ENCODE results near the gene CLSTN2.

Gene CLSTN2

DNA sequence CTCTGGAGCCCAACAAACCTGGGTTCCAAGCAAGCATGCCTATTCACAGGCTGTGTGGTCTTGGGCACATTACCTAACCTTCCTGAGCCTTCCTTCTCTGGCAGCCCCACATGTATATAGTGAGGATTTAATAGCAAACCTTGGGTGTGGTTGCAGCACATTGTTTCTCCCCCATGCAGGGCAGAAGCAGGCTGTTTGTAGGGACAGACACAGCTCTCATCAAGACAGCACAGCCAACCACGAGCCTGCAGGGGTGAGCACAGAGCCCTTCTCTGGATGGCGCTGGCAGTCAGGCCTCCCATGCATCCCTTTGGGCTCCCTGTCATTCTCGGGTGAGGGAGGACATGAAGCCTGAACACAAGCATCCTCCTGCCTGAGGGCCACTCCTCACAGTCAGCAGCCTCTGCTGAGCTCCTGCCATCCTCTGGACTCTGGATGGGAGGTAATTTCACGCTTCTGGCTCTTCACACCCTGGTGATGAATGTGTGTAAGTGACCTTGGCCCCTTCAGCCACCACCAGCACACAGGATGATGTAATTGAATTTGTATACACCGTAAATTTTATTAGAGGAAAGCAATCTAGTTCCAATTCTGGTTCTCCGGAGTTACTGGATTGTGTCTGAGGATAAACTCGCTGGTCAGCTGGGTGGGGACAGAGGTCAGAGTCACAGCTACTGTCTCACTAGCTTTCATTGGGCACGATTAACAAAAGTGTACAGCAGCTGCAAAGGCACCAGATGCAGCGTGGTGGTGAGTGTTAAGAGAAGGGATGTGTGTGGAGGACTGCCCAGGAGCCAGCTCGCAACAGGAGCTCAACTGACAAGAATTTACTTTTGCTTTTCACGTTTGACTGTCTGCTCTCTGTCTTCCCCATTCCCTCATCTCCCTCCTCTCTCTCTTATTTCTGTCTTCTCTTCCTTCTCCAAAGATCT lies 118.1 kb downstream of the CLSTN2 start:
- WGBS, result 40% methylated on average over 11 of the region's 11 CpGs

DNA sequence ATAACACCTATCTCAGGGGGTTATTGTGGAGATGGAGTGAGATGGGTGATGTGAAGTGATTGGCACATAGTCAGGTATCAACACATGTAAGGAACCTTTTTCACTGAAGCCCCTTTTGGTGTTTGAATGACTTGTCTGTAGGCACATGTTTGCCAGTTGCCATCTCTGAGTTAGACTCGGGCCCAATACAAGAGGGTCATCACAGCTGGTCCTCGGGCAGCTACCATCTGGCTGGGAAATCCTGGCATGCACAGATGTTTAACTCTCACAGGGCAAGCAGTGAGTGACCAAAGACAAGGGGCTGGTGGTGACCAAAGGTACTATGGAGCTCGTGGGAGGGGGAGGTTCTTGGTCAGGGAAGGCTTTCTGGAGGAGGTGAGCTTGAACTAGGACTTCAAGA lies 118.8 kb downstream of the CLSTN2 start:
- Histone ChIP-seq H3K4me1 (ENCODE audit: control insufficient read depth, insufficient read depth, low read depth, low read length) (peaks cover 3% of the 10 kb centered on the region), H3K9ac (ENCODE audit: low read length) (no peak overlapping the region), H3K9me3 (ENCODE audit: control insufficient read depth, low read length) (no peaks in the 10 kb centered on the region), H3K36me3 (ENCODE audit: control insufficient read depth in 1 of 2, insufficient read depth in 2 of 2, low read depth in 1 of 2, low read length in 2 of 2) (no peaks in the 10 kb centered on the region), H3K4me3 (ENCODE audit: insufficient read depth in 1 of 2, low read depth in 1 of 2, low read length in 2 of 2) (no peak overlapping the region), H2AFZ (ENCODE audit: low read depth, low read length) (no peak overlapping the region), H3K14ac (ENCODE audit: low read length in 2 of 2) (no peak overlapping the region), H2BK5ac (ENCODE audit: low read depth, low read length, poor library complexity, severe bottlenecking) (no peak overlapping the region), H3K27me3 (ENCODE audit: control insufficient read depth in 1 of 2, insufficient read depth in 1 of 2, low read length in 2 of 2) (peaks cover 0 to 20% of the 10 kb centered on the region in 2 experiments), H2BK120ac (ENCODE audit: low read depth, low read length) (no peak overlapping the region), H3K4me2 (ENCODE audit: low read length, poor library complexity, severe bottlenecking) (no peak overlapping the region), H2BK12ac (ENCODE audit: low read length in 2 of 2) (no peak overlapping the region), H4K91ac (ENCODE audit: low read length) (no peak overlapping the region), H2AK5ac (ENCODE audit: low read length, severe bottlenecking) (no peak overlapping the region), H3K18ac (ENCODE audit: low read depth in 1 of 2, low read length in 2 of 2) (no peak overlapping the region), H4K8ac (ENCODE audit: low read length) (no peak overlapping the region), H3K79me1 (replicated peaks; ENCODE audit: low read length, poor library complexity, severe bottlenecking) (no peaks in the 10 kb centered on the region), H3K23ac (ENCODE audit: low read length in 2 of 2) (no peak overlapping the region), H2BK15ac (ENCODE audit: low read depth, poor library complexity, severe bottlenecking) (no peak overlapping the region), H3K27ac (ENCODE audit: low read length, poor library complexity, severe bottlenecking) (no peak overlapping the region), H3K4ac (ENCODE audit: low read depth in 1 of 2, low read length in 2 of 2) (no peak overlapping the region)
- DNase-seq, result no peak
- 55% methylated on average over 3 of the region's 3 CpGs for WGBS

More for the DNA sequence above, 118.1 kb downstream of the CLSTN2 start:
- Histone ChIP-seq H4K91ac (ENCODE audit: low read length) (no peak overlapping the region), H3K79me1 (replicated peaks; ENCODE audit: low read length, poor library complexity, severe bottlenecking) (no peaks in the 10 kb centered on the region), H3K4me2 (ENCODE audit: low read length, poor library complexity, severe bottlenecking) (no peak overlapping the region), H3K4me3 (ENCODE audit: insufficient read depth in 1 of 2, low read depth in 1 of 2, low read length in 2 of 2) (no peak overlapping the region), H3K4ac (ENCODE audit: low read depth in 1 of 2, low read length in 2 of 2) (no peak overlapping the region), H3K27ac (ENCODE audit: low read length, poor library complexity, severe bottlenecking) (no peak overlapping the region), H4K8ac (ENCODE audit: low read length) (no peak overlapping the region), H2BK15ac (ENCODE audit: low read depth, poor library complexity, severe bottlenecking) (no peak overlapping the region), H3K27me3 (ENCODE audit: control insufficient read depth in 1 of 2, insufficient read depth in 1 of 2, low read length in 2 of 2) (peaks cover 0 to 20% of the 10 kb centered on the region in 2 experiments), H3K36me3 (ENCODE audit: control insufficient read depth in 1 of 2, insufficient read depth in 2 of 2, low read depth in 1 of 2, low read length in 2 of 2) (no peaks in the 10 kb centered on the region), H2BK12ac (ENCODE audit: low read length in 2 of 2) (no peak overlapping the region), H2BK120ac (ENCODE audit: low read depth, low read length) (no peak overlapping the region), H3K4me1 (ENCODE audit: control insufficient read depth, insufficient read depth, low read depth, low read length) (peaks cover 3% of the 10 kb centered on the region), H2BK5ac (ENCODE audit: low read depth, low read length, poor library complexity, severe bottlenecking) (no peak overlapping the region), H3K9ac (ENCODE audit: low read length) (no peak overlapping the region), H3K23ac (ENCODE audit: low read length in 2 of 2) (no peak overlapping the region), H3K18ac (ENCODE audit: low read depth in 1 of 2, low read length in 2 of 2) (no peak overlapping the region), H3K9me3 (ENCODE audit: control insufficient read depth, low read length) (no peaks in the 10 kb centered on the region), H2AK5ac (ENCODE audit: low read length, severe bottlenecking) (no peak overlapping the region), H2AFZ (ENCODE audit: low read depth, low read length) (no peak overlapping the region), H3K14ac (ENCODE audit: low read length in 2 of 2) (no peak overlapping the region)
- no peak for DNase-seq

DNA sequence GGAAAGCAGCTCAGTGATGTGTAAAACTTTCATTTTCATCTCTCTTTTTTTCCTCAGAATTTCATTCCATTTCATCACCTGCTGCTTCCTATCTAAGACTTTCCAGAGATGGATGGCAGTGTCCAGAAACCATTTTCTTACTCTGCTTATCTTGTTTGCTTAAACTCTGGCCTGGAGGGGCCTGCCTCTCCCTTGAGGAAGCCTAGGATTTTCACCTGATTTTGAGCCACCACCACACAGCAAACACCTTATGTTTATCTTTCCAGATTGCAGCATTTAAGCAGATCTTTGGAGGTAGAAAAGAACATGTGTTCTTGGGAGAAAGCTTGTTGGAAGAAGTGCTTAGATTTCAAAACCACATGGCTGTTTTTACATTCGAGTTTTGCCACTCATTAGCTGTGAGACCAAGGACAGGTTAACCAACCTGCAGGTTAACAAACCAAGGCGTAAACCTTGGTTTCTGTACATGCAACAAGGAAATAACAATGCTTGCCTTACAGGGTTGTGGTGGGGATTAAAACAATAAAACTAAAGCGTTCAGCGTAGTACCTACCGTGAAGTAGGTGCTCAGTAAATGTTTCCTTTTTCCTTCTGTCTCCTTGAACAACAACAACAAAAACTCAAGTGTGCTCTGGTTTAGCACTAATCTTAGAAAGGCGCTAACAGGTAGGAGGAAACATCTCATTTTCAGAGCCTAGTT lies 120.3 kb downstream of the CLSTN2 start:
- H2BK120ac ChIP-seq (ENCODE audit: low read depth, low read length), result no peak overlapping the region
- no peak overlapping the region for H2BK12ac ChIP-seq (ENCODE audit: low read length in 2 of 2)
- H2BK5ac ChIP-seq (ENCODE audit: low read depth, low read length, poor library complexity, severe bottlenecking), result no peak overlapping the region
- no peak overlapping the region for H3K27ac ChIP-seq (ENCODE audit: low read length, poor library complexity, severe bottlenecking)
- H3K79me1 ChIP-seq (replicated peaks; ENCODE audit: low read length, poor library complexity, severe bottlenecking), result peaks cover 3% of the 10 kb centered on the region
- H3K9me3 ChIP-seq (ENCODE audit: control insufficient read depth, low read length), result no peaks in the 10 kb centered on the region
- no peak overlapping the region for H3K4ac ChIP-seq (ENCODE audit: low read depth in 1 of 2, low read length in 2 of 2)
- H2AK5ac ChIP-seq (ENCODE audit: low read length, severe bottlenecking), result no peak overlapping the region
- WGBS, result 92% methylated on average over 5 of the region's 6 CpGs
- no peak overlapping the region for H3K18ac ChIP-seq (ENCODE audit: low read depth in 1 of 2, low read length in 2 of 2)
- no peak overlapping the region for H3K14ac ChIP-seq (ENCODE audit: low read length in 2 of 2)
- H2AFZ ChIP-seq (ENCODE audit: low read depth, low read length), result no peak overlapping the region
- no peak overlapping the region for H2BK15ac ChIP-seq (ENCODE audit: low read depth, poor library complexity, severe bottlenecking)
- no peak overlapping the region for H3K23ac ChIP-seq (ENCODE audit: low read length in 2 of 2)
- H3K9ac ChIP-seq (ENCODE audit: low read length), result no peak overlapping the region
- H3K4me3 ChIP-seq (ENCODE audit: insufficient read depth in 1 of 2, low read depth in 1 of 2, low read length in 2 of 2), result no peak overlapping the region
- H4K91ac ChIP-seq (ENCODE audit: low read length), result no peak overlapping the region
- no peak for DNase-seq
- peaks cover 3% of the 10 kb centered on the region for H3K4me1 ChIP-seq (ENCODE audit: control insufficient read depth, insufficient read depth, low read depth, low read length)
- H3K4me2 ChIP-seq (ENCODE audit: low read length, poor library complexity, severe bottlenecking), result no peak overlapping the region
- H3K27me3 ChIP-seq (ENCODE audit: control insufficient read depth in 1 of 2, insufficient read depth in 1 of 2, low read length in 2 of 2), result peaks cover 0 to 17% of the 10 kb centered on the region in 2 experiments
- H3K36me3 ChIP-seq (ENCODE audit: control insufficient read depth in 1 of 2, insufficient read depth in 2 of 2, low read depth in 1 of 2, low read length in 2 of 2), result no peaks in the 10 kb centered on the region
- H4K8ac ChIP-seq (ENCODE audit: low read length), result no peak overlapping the region

DNA sequence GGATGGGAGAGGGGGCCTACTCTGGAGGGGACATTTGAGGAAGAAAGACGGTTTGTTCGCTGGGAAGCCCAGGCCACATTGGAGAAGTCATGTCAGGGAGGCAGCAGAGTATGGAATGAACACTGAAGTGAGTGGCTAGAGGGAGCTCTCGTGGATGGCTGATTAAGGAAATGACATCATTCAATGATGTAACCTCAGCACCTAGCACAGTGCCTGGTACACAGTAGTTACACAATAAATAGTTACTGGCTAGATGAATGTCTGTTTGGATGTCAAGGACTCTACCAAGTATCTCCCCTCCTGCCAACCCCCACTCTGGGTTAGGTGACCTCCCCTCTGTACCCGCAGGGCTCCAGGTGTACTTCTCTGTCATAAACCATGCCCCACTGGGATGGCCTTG lies 121.1 kb downstream of the CLSTN2 start:
- no peak overlapping the region for H2AK5ac ChIP-seq (ENCODE audit: low read length, severe bottlenecking)
- no peak overlapping the region for H4K91ac ChIP-seq (ENCODE audit: low read length)
- H3K23ac ChIP-seq (ENCODE audit: low read length in 2 of 2), result no peak overlapping the region
- H3K4me2 ChIP-seq (ENCODE audit: low read length, poor library complexity, severe bottlenecking), result no peak overlapping the region
- H2BK120ac ChIP-seq (ENCODE audit: low read depth, low read length), result no peak overlapping the region
- H3K36me3 ChIP-seq (ENCODE audit: control insufficient read depth in 1 of 2, insufficient read depth in 2 of 2, low read depth in 1 of 2, low read length in 2 of 2), result no peaks in the 10 kb centered on the region
- H2AFZ ChIP-seq (ENCODE audit: low read depth, low read length), result no peak overlapping the region
- H3K4me3 ChIP-seq (ENCODE audit: insufficient read depth in 1 of 2, low read depth in 1 of 2, low read length in 2 of 2), result no peak overlapping the region
- H4K8ac ChIP-seq (ENCODE audit: low read length), result no peak overlapping the region
- no peaks in the 10 kb centered on the region for H3K9me3 ChIP-seq (ENCODE audit: control insufficient read depth, low read length)
- 89% methylated on average over 3 of the region's 4 CpGs for WGBS
- H3K18ac ChIP-seq (ENCODE audit: low read depth in 1 of 2, low read length in 2 of 2), result no peak overlapping the region
- H3K4ac ChIP-seq (ENCODE audit: low read depth in 1 of 2, low read length in 2 of 2), result no peak overlapping the region
- H3K9ac ChIP-seq (ENCODE audit: low read length), result no peak overlapping the region
- H3K79me1 ChIP-seq (replicated peaks; ENCODE audit: low read length, poor library complexity, severe bottlenecking), result peaks cover 3% of the 10 kb centered on the region
- H3K27me3 ChIP-seq (ENCODE audit: control insufficient read depth in 1 of 2, insufficient read depth in 1 of 2, low read length in 2 of 2), result peaks cover 0 to 17% of the 10 kb centered on the region in 2 experiments
- no peak overlapping the region for H3K27ac ChIP-seq (ENCODE audit: low read length, poor library complexity, severe bottlenecking)
- H3K14ac ChIP-seq (ENCODE audit: low read length in 2 of 2), result no peak overlapping the region
- peaks cover 3% of the 10 kb centered on the region for H3K4me1 ChIP-seq (ENCODE audit: control insufficient read depth, insufficient read depth, low read depth, low read length)
- H2BK5ac ChIP-seq (ENCODE audit: low read depth, low read length, poor library complexity, severe bottlenecking), result no peak overlapping the region
- H2BK12ac ChIP-seq (ENCODE audit: low read length in 2 of 2), result no peak overlapping the region
- no peak overlapping the region for H2BK15ac ChIP-seq (ENCODE audit: low read depth, poor library complexity, severe bottlenecking)
- no peak for DNase-seq
